ENCODE results near the gene TXNRD2.

Gene TXNRD2

DNA sequence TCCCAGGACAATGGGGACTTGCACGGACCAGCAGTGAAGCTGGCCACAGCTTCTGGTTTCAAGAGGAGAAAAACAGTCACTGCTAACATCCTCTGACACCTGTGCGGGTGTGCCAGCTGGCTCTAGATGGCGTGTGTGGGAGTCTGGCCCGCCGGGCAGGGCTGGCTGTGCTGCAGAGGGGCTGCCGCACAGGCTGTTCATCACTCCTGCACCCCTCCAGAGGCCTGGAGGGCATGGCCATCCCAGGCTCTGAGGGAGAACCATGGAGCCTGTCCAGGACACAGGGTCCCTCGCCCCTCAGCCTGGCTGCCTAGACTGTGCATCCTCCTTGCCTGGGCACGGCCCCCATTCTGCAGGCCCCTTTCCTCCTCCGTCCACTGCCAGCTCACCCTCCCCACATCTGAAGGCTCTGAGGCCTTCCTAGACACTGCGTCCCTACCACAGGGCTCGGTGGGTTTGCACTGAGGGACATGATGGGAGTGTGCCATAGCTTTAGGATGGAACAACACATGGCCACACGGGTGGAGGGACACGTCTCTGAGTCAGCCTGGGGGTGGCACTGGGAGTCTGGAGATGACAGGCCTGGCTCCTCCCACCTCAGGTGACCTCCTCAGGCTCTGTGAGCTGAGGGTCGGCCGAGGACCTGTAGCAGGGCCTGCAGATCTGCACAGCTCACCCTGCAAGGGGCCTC is 44.8 kb downstream of the TXNRD2 start:
- Histone ChIP-seq H3K9ac (ENCODE audit: low read length in 5 of 5) (no peak overlapping the region), H3K4me3 (ENCODE audit: low read depth in 1 of 5, low read length in 5 of 5) (no peak overlapping the region), H3K27ac (ENCODE audit: low read depth, low read length) (no peak overlapping the region), H3K27me3 (ENCODE audit: control insufficient read depth in 5 of 5, insufficient read depth in 4 of 5, low read length in 5 of 5) (no peaks in the 10 kb centered on the region), H3K4me1 (ENCODE audit: control insufficient read depth in 5 of 5, insufficient read depth in 5 of 5, low read length in 5 of 5) (peaks cover 0 to 8% (median 0%) of the 10 kb centered on the region in 5 donors), H3K9me3 (ENCODE audit: control insufficient read depth in 5 of 5, low read length in 5 of 5) (no peaks in the 10 kb centered on the region), H3K36me3 (ENCODE audit: control insufficient read depth in 5 of 5, insufficient read depth in 5 of 5, low read length in 5 of 5) (peaks cover 0 to 82% (median 46%) of the 10 kb centered on the region in 5 donors)

DNA sequence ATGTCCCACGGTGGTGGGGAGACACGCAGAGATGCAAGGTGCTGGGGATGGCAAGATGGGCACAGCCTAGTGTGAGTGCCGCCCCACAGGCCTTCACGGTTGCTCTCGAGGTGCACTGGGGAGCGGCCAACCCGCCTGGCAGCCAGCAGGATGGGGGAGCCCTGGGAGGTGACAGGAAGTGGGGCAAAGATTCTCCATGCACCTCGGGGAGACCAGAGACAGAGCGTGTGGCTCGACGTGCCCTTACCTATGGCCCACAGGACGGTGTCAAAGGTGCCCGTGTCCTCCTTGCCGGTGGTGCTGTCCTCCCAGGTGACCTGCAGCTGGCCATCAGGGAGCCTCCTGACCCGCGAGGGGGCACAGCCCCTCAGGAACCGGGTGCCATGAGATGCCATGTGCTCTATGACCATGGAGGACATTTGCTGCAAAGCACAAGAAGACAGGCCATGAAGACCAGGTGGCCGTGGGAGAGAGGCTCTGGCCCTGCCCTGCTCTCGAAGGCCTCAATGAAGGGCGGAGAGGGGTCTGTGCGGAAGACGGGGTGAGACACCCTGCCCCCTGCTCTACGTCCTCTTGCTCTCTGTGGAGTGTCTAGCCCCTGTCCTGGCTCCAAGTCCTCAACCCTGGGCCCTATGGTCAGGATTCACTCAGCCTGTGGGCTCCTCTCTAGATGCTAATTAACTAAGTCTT is 46.3 kb downstream of the TXNRD2 start:
- Histone ChIP-seq H3K27me3 (ENCODE audit: control insufficient read depth in 5 of 5, insufficient read depth in 4 of 5, low read length in 5 of 5) (no peaks in the 10 kb centered on the region), H3K4me3 (ENCODE audit: low read depth in 1 of 5, low read length in 5 of 5) (no peak overlapping the region), H3K36me3 (ENCODE audit: control insufficient read depth in 5 of 5, insufficient read depth in 5 of 5, low read length in 5 of 5) (peaks cover 0 to 80% (median 44%) of the 10 kb centered on the region in 5 donors), H3K4me1 (ENCODE audit: control insufficient read depth in 5 of 5, insufficient read depth in 5 of 5, low read length in 5 of 5) (peaks cover 0 to 17% (median 0%) of the 10 kb centered on the region in 5 donors), H3K9ac (ENCODE audit: low read length in 5 of 5) (no peak overlapping the region), H3K9me3 (ENCODE audit: control insufficient read depth in 5 of 5, low read length in 5 of 5) (no peaks in the 10 kb centered on the region), H3K27ac (ENCODE audit: low read depth, low read length) (no peak overlapping the region)

DNA sequence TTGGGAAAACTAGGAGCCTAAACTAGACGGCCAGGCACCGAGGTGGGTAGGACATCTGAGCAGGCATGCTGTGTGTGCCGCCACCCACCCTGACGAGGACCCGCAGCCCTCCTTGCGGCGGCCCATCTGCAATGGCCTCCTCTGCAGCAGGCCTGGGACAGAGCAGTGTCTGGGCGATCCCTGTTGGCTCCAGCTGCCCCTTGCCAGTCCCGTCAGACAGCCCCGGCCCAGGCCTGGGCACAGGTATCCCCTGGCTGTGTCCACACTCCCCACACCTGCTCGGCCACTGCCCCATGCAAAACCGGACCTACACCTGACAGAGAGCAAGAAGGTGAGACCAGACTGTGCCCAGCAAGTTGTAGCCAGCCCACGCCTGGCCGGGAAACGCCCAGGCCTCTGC is 48.3 kb downstream of the TXNRD2 start:
- H3K36me3 ChIP-seq (ENCODE audit: control insufficient read depth in 5 of 5, insufficient read depth in 5 of 5, low read length in 5 of 5) = peaks cover 0 to 73% (median 38%) of the 10 kb centered on the region in 5 donors
- no peak overlapping the region for H3K4me3 ChIP-seq (ENCODE audit: low read depth in 1 of 5, low read length in 5 of 5)
- H3K9me3 ChIP-seq (ENCODE audit: control insufficient read depth in 5 of 5, low read length in 5 of 5) = no peaks in the 10 kb centered on the region
- H3K27me3 ChIP-seq (ENCODE audit: control insufficient read depth in 5 of 5, insufficient read depth in 4 of 5, low read length in 5 of 5) = no peaks in the 10 kb centered on the region
- peaks cover 0 to 17% (median 0%) of the 10 kb centered on the region in 5 donors for H3K4me1 ChIP-seq (ENCODE audit: control insufficient read depth in 5 of 5, insufficient read depth in 5 of 5, low read length in 5 of 5)
- H3K27ac ChIP-seq (ENCODE audit: low read depth, low read length) = no peak overlapping the region
- no peak overlapping the region for H3K9ac ChIP-seq (ENCODE audit: low read length in 5 of 5)

DNA sequence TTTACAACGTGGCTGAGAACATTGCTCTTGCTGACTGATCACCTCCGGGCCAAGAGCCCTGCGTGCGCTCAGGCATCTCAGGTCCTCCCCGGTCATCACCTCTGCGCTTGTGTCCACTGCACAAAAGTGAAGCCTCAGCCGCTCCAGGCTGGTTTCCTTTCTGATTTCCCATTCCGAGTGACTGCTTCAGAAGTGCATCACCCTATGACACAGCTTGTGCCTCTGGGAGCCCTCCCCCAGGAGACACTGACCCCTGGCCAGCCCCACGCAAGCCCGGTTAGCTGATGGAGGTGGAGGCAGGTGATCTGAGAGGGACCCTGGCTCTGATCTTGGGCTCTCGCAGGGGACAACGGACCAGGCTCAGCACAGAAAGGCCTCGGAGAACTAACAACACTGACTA is 48.7 kb downstream of the TXNRD2 start:
- no peaks in the 10 kb centered on the region for H3K27me3 ChIP-seq (ENCODE audit: control insufficient read depth in 5 of 5, insufficient read depth in 4 of 5, low read length in 5 of 5)
- peaks cover 0 to 72% (median 35%) of the 10 kb centered on the region in 5 donors for H3K36me3 ChIP-seq (ENCODE audit: control insufficient read depth in 5 of 5, insufficient read depth in 5 of 5, low read length in 5 of 5)
- no peak overlapping the region for H3K27ac ChIP-seq (ENCODE audit: low read depth, low read length)
- no peaks in the 10 kb centered on the region for H3K9me3 ChIP-seq (ENCODE audit: control insufficient read depth in 5 of 5, low read length in 5 of 5)
- peaks cover 0 to 17% (median 0%) of the 10 kb centered on the region in 5 donors for H3K4me1 ChIP-seq (ENCODE audit: control insufficient read depth in 5 of 5, insufficient read depth in 5 of 5, low read length in 5 of 5)
- H3K4me3 ChIP-seq (ENCODE audit: low read depth in 1 of 5, low read length in 5 of 5) = no peak overlapping the region
- H3K9ac ChIP-seq (ENCODE audit: low read length in 5 of 5) = no peak overlapping the region

DNA sequence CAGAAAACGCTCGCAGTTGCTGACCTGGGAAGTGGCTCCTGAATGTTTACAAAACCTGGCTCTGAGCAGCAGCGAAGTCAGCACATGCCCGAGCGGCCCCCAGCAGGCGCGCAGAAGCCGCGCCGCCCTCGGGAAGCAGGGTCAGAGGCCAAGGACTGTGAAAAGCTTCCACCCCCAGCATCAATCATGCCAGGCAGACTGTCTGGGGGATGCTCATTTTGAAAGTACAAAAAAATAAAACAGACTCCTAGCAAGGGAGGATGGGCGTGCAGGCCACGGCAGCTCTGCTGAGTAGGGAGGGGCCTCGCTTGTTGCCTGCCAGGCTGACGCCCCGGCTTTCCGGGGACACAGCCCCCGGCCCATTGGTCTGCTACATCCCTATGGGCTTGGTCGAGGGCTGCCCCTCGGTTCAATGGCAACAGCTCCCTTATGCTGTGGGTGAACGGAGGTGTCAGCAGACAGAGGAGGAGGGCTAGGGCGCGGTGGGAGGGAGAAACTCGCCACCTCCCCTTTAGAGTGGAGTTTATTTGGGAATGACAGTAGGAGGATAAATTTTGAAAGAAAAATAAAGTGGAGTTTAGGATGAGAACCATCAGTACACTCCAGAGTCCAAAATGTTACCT is 49.2 kb downstream of the TXNRD2 start:
- Histone ChIP-seq H3K4me1 (ENCODE audit: control insufficient read depth in 5 of 5, insufficient read depth in 5 of 5, low read length in 5 of 5) (peaks cover 0 to 20% (median 0%) of the 10 kb centered on the region in 5 donors), H3K4me3 (ENCODE audit: low read depth in 1 of 5, low read length in 5 of 5) (no peak overlapping the region), H3K9ac (ENCODE audit: low read length in 5 of 5) (no peak overlapping the region), H3K27ac (ENCODE audit: low read depth, low read length) (no peak overlapping the region), H3K27me3 (ENCODE audit: control insufficient read depth in 5 of 5, insufficient read depth in 4 of 5, low read length in 5 of 5) (no peaks in the 10 kb centered on the region), H3K9me3 (ENCODE audit: control insufficient read depth in 5 of 5, low read length in 5 of 5) (no peaks in the 10 kb centered on the region), H3K36me3 (ENCODE audit: control insufficient read depth in 5 of 5, insufficient read depth in 5 of 5, low read length in 5 of 5) (peaks cover 0 to 66% (median 32%) of the 10 kb centered on the region in 5 donors)

DNA sequence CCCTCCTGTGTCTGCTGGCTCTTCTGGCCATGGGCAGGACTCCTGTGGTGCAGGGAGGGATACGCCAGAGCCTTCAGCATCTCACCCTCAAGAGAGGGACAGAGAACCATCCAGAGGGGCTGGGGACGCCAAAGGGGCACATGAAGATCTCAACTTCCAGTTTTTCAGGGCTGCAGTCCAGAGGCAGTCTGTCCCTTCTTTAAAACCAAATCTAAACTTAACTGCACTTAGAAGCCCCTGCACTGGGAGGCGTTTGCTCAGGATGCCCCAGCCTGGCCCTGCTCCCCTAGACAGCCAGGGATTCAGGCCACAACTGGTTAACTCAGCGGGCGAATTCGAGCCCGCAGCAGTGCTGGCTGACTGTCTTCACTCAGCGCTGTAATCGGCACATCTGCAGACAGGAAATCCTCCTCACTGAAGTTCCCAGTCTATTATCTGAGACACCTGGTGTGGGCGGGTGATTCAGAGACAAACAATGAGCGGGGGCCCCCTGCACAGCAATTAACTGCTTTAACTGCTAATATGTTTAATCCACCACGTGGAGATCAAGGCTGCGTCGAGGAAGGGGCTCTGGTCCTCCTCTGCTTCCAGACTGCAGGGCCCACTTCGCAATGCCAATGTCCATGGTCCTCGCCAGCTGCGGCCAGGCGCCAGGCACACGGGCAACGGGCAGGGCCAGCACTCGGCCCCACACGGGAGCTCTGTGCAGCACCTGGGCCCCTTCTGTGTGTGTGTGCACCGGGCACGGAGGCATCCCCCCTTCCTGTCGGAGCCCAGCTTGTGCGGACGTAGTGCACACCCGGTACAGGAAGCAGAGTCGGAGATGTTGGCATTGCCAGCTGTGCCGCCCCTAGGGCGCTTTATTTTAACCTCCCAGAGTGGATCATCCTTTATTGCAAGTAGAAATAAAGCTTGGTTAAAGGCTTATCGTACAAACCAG is 50.0 kb downstream of the TXNRD2 start:
- peaks cover 0 to 27% (median 6%) of the 10 kb centered on the region in 5 donors for H3K4me1 ChIP-seq (ENCODE audit: control insufficient read depth in 5 of 5, insufficient read depth in 5 of 5, low read length in 5 of 5)
- H3K4me3 ChIP-seq (ENCODE audit: low read depth in 1 of 5, low read length in 5 of 5) = peak overlapping the region in 1 of 5 donors; percentile 22
- no peak overlapping the region for H3K27ac ChIP-seq (ENCODE audit: low read depth, low read length)
- no peaks in the 10 kb centered on the region for H3K9me3 ChIP-seq (ENCODE audit: control insufficient read depth in 5 of 5, low read length in 5 of 5)
- peak overlapping the region in 1 of 5 donors; percentile 46 for H3K9ac ChIP-seq (ENCODE audit: low read length in 5 of 5)
- H3K27me3 ChIP-seq (ENCODE audit: control insufficient read depth in 5 of 5, insufficient read depth in 4 of 5, low read length in 5 of 5) = no peaks in the 10 kb centered on the region
- peaks cover 0 to 58% (median 25%) of the 10 kb centered on the region in 5 donors for H3K36me3 ChIP-seq (ENCODE audit: control insufficient read depth in 5 of 5, insufficient read depth in 5 of 5, low read length in 5 of 5)

DNA sequence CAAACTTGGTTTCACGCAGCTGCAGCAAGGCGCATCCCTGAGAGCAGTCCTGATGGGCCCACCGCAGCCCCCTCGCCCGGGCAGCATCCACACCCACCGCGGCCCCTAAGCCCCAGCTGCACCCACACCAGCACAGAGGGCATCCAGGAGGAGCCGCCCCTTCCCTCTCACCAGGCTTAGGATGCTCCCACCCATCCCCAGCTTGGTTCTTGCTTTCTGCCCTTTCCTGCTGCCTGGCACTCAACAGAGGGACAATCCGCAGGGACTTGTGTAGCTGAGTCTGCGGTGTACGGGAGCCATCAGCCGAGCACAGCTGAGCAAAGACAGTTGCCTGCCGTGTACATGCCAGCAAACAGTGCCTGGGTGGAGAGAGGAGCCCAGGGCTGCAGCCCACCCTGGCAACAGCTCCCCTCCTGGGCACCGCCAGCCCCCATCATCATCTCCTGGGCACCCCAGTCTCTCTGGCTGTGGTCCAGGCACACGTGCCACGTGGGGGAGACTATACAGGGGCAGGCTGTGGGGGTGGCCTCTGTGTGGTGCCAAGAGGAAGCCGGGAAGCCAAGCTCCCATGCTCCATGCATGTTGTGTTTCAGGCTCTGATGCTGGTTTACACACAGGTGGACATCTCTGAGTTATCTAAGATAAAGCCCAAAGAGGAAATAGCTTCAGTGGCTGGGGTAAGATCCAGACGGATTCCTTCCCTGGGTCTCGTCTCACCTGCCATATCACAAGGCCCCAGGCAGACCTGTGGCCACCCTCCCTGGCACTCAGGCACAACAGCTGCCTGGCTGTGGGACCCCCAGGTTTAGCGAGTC is 50.9 kb downstream of the TXNRD2 start:
- no peaks in the 10 kb centered on the region for H3K27me3 ChIP-seq (ENCODE audit: control insufficient read depth in 5 of 5, insufficient read depth in 4 of 5, low read length in 5 of 5)
- no peak overlapping the region for H3K9ac ChIP-seq (ENCODE audit: low read length in 5 of 5)
- H3K4me1 ChIP-seq (ENCODE audit: control insufficient read depth in 5 of 5, insufficient read depth in 5 of 5, low read length in 5 of 5) = peaks cover 2 to 36% (median 14%) of the 10 kb centered on the region in 5 donors
- no peak overlapping the region for H3K4me3 ChIP-seq (ENCODE audit: low read depth in 1 of 5, low read length in 5 of 5)
- no peak overlapping the region for H3K27ac ChIP-seq (ENCODE audit: low read depth, low read length)
- H3K9me3 ChIP-seq (ENCODE audit: control insufficient read depth in 5 of 5, low read length in 5 of 5) = no peaks in the 10 kb centered on the region
- peaks cover 0 to 52% (median 22%) of the 10 kb centered on the region in 5 donors for H3K36me3 ChIP-seq (ENCODE audit: control insufficient read depth in 5 of 5, insufficient read depth in 5 of 5, low read length in 5 of 5)

DNA sequence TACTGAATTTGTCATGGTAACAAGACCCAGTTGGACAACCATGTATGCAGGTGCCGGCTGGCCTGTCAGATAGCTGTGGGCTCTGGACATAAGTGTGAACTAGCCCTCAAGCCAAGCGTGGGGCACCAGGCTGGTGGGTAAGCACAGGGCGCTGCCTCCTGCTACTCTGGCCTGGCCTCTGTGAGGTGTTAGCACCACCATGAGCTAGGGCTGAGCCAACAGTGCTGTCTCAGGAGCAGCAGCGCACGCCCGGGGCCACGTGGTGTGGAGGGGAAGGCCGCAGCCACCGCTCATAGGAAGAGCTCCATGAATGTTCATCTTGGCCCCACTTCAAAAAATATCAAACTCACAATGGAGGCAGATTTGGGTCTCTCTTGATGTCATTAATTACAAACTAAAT is 51.7 kb downstream of the TXNRD2 start:
- peaks cover 0 to 44% (median 18%) of the 10 kb centered on the region in 5 donors for H3K36me3 ChIP-seq (ENCODE audit: control insufficient read depth in 5 of 5, insufficient read depth in 5 of 5, low read length in 5 of 5)
- H3K27ac ChIP-seq (ENCODE audit: low read depth, low read length) = no peak overlapping the region
- no peak overlapping the region for H3K4me3 ChIP-seq (ENCODE audit: low read depth in 1 of 5, low read length in 5 of 5)
- H3K27me3 ChIP-seq (ENCODE audit: control insufficient read depth in 5 of 5, insufficient read depth in 4 of 5, low read length in 5 of 5) = no peaks in the 10 kb centered on the region
- no peak overlapping the region for H3K9ac ChIP-seq (ENCODE audit: low read length in 5 of 5)
- no peaks in the 10 kb centered on the region for H3K9me3 ChIP-seq (ENCODE audit: control insufficient read depth in 5 of 5, low read length in 5 of 5)
- peaks cover 2 to 36% (median 15%) of the 10 kb centered on the region in 5 donors for H3K4me1 ChIP-seq (ENCODE audit: control insufficient read depth in 5 of 5, insufficient read depth in 5 of 5, low read length in 5 of 5)
